ENCODE measurements around the gene RLN3.

RLN3 gene

GRCh38 chr19:14051980-14052379 lies 24.0 kb downstream of the RLN3 start:
- ChIA-PET CTCF (interaction anchor here (1.3 to 12.8 kb wide), 4 partner anchors 8 to 171 kb away, joined by 4 to 169 read pairs (median 16); partner anchors contain the start of gene MISP3), POLR2A (no interaction called here)
- TF ChIP-seq, protein P1, sequence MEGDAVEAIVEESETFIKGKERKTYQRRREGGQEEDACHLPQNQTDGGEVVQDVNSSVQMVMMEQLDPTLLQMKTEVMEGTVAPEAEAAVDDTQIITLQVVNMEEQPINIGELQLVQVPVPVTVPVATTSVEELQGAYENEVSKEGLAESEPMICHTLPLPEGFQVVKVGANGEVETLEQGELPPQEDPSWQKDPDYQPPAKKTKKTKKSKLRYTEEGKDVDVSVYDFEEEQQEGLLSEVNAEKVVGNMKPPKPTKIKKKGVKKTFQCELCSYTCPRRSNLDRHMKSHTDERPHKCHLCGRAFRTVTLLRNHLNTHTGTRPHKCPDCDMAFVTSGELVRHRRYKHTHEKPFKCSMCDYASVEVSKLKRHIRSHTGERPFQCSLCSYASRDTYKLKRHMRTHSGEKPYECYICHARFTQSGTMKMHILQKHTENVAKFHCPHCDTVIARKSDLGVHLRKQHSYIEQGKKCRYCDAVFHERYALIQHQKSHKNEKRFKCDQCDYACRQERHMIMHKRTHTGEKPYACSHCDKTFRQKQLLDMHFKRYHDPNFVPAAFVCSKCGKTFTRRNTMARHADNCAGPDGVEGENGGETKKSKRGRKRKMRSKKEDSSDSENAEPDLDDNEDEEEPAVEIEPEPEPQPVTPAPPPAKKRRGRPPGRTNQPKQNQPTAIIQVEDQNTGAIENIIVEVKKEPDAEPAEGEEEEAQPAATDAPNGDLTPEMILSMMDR (IDR thresholded peaks at IDR 0.05; ENCODE audit: control extremely low read depth, extremely low read depth, low read depth, missing control alignments), result no peak
- DNase-seq (ENCODE audit: extremely low spot score), result no peak

- POLR2A ChIA-PET, result interaction anchor here (0.6 kb wide), 1 partner anchor 21 kb away, joined by 4 read pairs; the partner anchor contains the start of gene IL27RA
- CTCF ChIA-PET, result interaction anchor here (1.3 to 12.8 kb wide), 5 partner anchors 8 to 172 kb away, joined by 3 to 169 read pairs (median 5); partner anchors contain the start of gene MISP3
- no peak for DNase-seq (ENCODE audit: extremely low spot score)
- TF ChIP-seq, protein P1 (IDR thresholded peaks at IDR 0.05; ENCODE audit: control extremely low read depth, extremely low read depth, low read depth, missing control alignments), result no peak
Observed at GRCh38 chr19:14052470-14052869, 24.5 kb downstream of the RLN3 start.

DNA sequence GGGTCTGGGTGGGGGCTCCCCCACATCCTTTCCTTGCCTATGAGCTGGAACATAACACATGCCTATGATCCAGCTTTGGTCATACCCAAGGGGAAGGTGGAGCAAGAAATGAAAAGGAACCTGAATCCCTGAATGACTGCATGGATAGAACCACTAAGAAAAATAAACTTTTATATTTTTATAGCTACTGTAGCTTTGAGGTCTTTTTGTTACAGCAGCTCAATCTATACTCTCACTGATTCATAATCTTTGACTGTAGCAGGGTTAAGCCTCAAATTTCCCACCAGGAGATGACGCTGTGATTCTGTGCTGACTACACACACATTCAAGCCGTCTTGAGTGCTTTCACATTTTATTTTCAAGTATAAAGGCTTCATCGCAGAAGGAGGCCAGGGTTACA lies 25.1 kb downstream of the RLN3 start:
- ChIA-PET CTCF (interaction anchor here (1.3 to 12.8 kb wide), 5 partner anchors 9 to 172 kb away, joined by 3 to 169 read pairs (median 5); partner anchors contain the start of gene MISP3), POLR2A (interaction anchor here (0.6 kb wide), 1 partner anchor 21 kb away, joined by 4 read pairs; the partner anchor contains the start of gene IL27RA)
- TF ChIP-seq, protein P1 (IDR thresholded peaks at IDR 0.05; ENCODE audit: control extremely low read depth, extremely low read depth, low read depth, missing control alignments), result no peak
- DNase-seq (ENCODE audit: extremely low spot score), result no peak

DNA sequence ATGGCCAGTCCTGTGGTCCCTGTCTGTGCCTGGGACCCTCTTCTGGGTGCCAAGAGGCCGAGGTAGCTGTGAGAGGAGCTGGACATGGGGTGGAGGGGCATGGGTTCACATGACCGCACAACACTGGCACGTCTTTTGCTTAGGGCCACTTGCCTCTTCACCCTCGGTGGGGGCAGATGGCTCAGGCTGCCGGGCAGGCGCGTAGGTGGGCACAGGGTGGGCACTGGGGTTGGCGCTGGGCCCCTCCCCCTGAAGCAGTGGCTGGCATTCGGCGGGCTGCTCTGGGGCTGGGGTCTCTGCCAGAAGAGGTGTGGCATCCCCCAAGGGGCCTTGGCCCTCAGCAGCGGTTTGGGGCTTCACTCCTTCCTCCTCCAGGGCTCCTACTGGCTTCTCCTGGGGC lies 25.6 kb downstream of the RLN3 start:
- ChIA-PET CTCF (interaction anchor here (1.2 to 12.8 kb wide), 6 partner anchors 9 to 173 kb away, joined by 3 to 169 read pairs (median 4); partner anchors contain the start of gene MISP3), POLR2A (no interaction called here)
- no peak for DNase-seq (ENCODE audit: extremely low spot score)
- TF ChIP-seq, protein P1 (IDR thresholded peaks at IDR 0.05; ENCODE audit: control extremely low read depth, extremely low read depth, low read depth, missing control alignments), result no peak

GRCh38 chr19:14054099-14054498 lies 26.2 kb downstream of the RLN3 start:
- ChIA-PET POLR2A (no interaction called here), CTCF (interaction anchor here (1.2 to 12.8 kb wide), 3 partner anchors 10 to 129 kb away, joined by 3 to 169 read pairs (median 26); partner anchors contain the start of gene MISP3)
- TF ChIP-seq, protein P1 (IDR thresholded peaks at IDR 0.05; ENCODE audit: control extremely low read depth, extremely low read depth, low read depth, missing control alignments), result no peak
- no peak for DNase-seq (ENCODE audit: extremely low spot score)

DNA sequence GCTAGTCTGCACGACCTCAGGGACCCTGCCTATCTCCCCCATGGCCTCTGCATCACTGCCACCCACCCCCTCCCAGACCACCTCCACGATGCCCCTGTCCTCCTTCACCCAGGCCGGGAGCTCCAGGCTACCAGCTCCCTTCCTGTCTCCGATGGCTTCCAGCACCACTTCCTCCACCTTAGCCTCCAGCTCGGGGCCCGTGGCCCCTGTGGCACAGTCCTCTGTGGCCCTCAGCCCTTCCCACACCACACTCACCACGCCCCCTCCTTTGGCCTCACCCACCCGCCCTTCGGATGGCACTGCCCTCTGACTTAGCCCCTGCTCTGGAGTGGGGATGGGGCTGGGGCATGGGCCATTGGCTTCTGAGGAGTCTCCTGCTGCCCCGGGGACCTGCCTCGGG lies 26.8 kb downstream of the RLN3 start:
- ChIA-PET POLR2A (interaction anchor here (0.6 kb wide), 1 partner anchor 260 kb away, joined by 3 read pairs; the partner anchor contains the start of gene ZSWIM4), CTCF (interaction anchor here (1.2 to 12.8 kb wide), 3 partner anchors 11 to 130 kb away, joined by 3 to 169 read pairs (median 26); partner anchors contain the start of gene MISP3)
- TF ChIP-seq, protein P1 (IDR thresholded peaks at IDR 0.05; ENCODE audit: control extremely low read depth, extremely low read depth, low read depth, missing control alignments), result no peak
- no peak for DNase-seq (ENCODE audit: extremely low spot score)
